H1 (cell line): ENCODE measurements around the gene PKN1. TPM values are rescaled to one million over a fixed set of nuclear protein-coding genes. Genes with fewer than 3 reads are reported as not detected.
A peak's percentile ranks its signal among the peaks of the same experiment; 100 is the strongest.

Experiments used
- CREB1 ChIP-seq: IDR thresholded peaks from 2 replicates; pipeline ENCODE4 v1.6.1; 2012; ENCODE audit warnings: inconsistent platforms
- GABPA ChIP-seq: IDR thresholded peaks from 2 replicates; pipeline ENCODE4 v1.6.1; 2011; ENCODE audit warnings: mild to moderate bottlenecking, low read length, moderate library complexity, borderline replicate concordance; ENCODE audit not compliant: insufficient read depth
- HDAC6 ChIP-seq: IDR thresholded peaks from one replicate; pipeline ENCODE4 v1.7.1; 2012; ENCODE audit warnings: low read depth, mild to moderate bottlenecking, inconsistent platforms, low read length, moderate library complexity
- KDM5A ChIP-seq: fragments of 200-600 bp; IDR thresholded peaks from 2 replicates; pipeline ENCODE4 v1.7.1; 2012; ENCODE audit warnings: mild to moderate bottlenecking, low read length, inconsistent platforms, mixed read lengths
- SIX5 ChIP-seq: IDR thresholded peaks from 2 replicates; pipeline ENCODE4 v1.6.1; 2011; ENCODE audit warnings: mild to moderate bottlenecking, low read depth, low read length
- SP2 ChIP-seq: IDR thresholded peaks from 2 replicates; pipeline ENCODE4 v1.6.1; 2012; ENCODE audit warnings: mild to moderate bottlenecking, low read length, inconsistent platforms
- SRF ChIP-seq: IDR thresholded peaks from 2 replicates; pipeline ENCODE4 v1.6.1; 2011; ENCODE audit warnings: mild to moderate bottlenecking, low read depth, low read length, moderate library complexity
- TAF1 ChIP-seq: IDR thresholded peaks from 2 replicates; pipeline ENCODE4 v1.6.1; 2011; ENCODE audit warnings: mild to moderate bottlenecking, low read depth, low read length
- TAF7 ChIP-seq: optimal IDR thresholded peaks from 2 replicates; pipeline ENCODE3; 2011; ENCODE audit warnings: low read depth, mild to moderate bottlenecking, inconsistent platforms, low read length, moderate library complexity, borderline replicate concordance
- TEAD4 ChIP-seq: IDR thresholded peaks from 2 replicates; pipeline ENCODE4 v1.6.1; 2012; ENCODE audit warnings: low read depth, low read length, inconsistent platforms, mixed read lengths
- polyA plus RNA-seq, 7 experiments: library from polyadenylated mRNA; depleted of rRNA in 3 of 7; stranded (reverse) in 5 of 7; unstranded in 2 of 7; fragments of >200 nt in 5 of 7; fragments of 200-250 nt in 2 of 7; gene quantifications; 1 replicate in 5 of 7; 2 replicates in 1 of 7; 4 replicates in 1 of 7; pipeline versions ENCODE4 v1.2.1 to v1.2.3, GENCODE V29; 2011 to 2013; ENCODE audit warnings: missing spikeins in 2 of 7, mixed read lengths in 2 of 7
- total RNA-seq: library from RNA; stranded (reverse); fragmentation: NEBNext Ultra II Directional; extraction: Animal tissue kit (Norgen Biotek cat#: 25700); gene quantifications from 2 replicates; pipeline ENCODE4 v1.2.1, GENCODE V29; 2021
- TF ChIP-seq, protein P1 (sequence below), 3 experiments: IDR thresholded peaks; 1 replicate in 2 of 3; 2 replicates in 1 of 3; pipeline versions ENCODE4 v1.5.1 to v1.6.1; 2011; ENCODE audit warnings: low read length in 3 of 3, mild to moderate bottlenecking in 3 of 3, inconsistent platforms in 2 of 3, low read depth in 1 of 3, moderate library complexity in 1 of 3; ENCODE audit not compliant: insufficient read depth in 1 of 3; ENCODE audit errors: control extremely low read depth in 1 of 3
- TF ChIP-seq, protein P2 (sequence below): IDR thresholded peaks from 2 replicates; pipeline ENCODE4 v1.6.1; 2011; ENCODE audit warnings: low read depth, mild to moderate bottlenecking, low read length; ENCODE audit not compliant: insufficient read depth

Gene PKN1
- total and polyA plus RNA-seq, 2 of the 8 experiments (the other 6 are each of a cell fraction or from before 2014, with no cell fraction given), result 65.2 to 162 TPM

DNA sequence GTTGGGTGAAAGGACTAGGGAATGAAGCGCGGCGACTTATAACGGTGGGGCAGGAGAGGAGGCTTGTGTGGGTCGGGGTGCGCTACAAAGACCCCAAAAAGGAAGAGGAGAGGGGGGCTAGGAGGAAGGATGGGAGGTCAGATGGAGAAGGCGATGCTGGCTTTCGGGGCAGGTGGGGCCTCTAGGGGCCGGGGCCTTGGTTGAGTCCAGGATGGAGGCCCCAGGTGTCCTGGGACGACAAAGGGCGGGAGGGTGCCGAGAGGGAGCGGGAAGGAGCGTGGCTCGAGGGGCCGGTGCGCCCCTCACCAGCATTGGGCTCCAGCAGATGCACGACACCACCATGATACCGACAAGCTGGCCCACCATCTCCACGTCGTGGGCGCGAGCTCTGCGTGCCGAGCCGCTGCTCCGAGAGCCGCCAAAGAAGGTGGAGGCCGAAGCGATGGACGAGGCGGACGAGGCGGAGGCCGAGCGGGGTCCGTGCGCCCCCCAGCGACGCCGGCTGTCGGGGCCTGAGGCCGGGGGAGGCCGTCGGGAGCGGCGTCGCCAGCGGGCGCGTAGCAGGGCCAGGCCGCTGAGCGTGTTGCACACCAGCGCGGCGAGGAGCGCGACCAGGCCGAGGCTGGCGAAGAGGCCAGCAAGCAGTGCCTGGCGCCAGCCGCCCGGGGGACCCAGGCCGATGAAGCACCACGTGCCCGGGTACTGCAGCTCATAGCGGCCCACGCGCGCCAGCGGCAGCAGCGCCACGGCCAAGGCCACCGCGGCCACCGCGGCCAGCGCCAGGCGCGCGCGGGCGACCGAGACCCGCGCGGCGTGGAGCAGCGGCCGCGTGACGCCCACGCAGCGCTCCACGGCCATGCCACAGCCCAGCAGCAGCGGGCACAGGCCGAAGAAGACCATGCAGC lies 40.2 kb downstream of the PKN1 start (continued):
- TF ChIP-seq, protein P1, sequence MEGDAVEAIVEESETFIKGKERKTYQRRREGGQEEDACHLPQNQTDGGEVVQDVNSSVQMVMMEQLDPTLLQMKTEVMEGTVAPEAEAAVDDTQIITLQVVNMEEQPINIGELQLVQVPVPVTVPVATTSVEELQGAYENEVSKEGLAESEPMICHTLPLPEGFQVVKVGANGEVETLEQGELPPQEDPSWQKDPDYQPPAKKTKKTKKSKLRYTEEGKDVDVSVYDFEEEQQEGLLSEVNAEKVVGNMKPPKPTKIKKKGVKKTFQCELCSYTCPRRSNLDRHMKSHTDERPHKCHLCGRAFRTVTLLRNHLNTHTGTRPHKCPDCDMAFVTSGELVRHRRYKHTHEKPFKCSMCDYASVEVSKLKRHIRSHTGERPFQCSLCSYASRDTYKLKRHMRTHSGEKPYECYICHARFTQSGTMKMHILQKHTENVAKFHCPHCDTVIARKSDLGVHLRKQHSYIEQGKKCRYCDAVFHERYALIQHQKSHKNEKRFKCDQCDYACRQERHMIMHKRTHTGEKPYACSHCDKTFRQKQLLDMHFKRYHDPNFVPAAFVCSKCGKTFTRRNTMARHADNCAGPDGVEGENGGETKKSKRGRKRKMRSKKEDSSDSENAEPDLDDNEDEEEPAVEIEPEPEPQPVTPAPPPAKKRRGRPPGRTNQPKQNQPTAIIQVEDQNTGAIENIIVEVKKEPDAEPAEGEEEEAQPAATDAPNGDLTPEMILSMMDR (IDR thresholded peaks at IDR 0.05; ENCODE audit: control extremely low read depth in 1 of 3, insufficient read depth in 1 of 3, low read depth in 1 of 3, low read length in 3 of 3), result no peak
- no peak for TF ChIP-seq SRF
- TF ChIP-seq TEAD4, result no peak
- no peak for TF ChIP-seq KDM5A
- no peak for TF ChIP-seq SIX5
- TF ChIP-seq SP2, result no peak
- 0 out of 2 replicates have a peak, but pooled peaks have one; percentile 21 for TF ChIP-seq GABPA
- TF ChIP-seq CREB1, result no peak
- TF ChIP-seq HDAC6, result no peak
- TF ChIP-seq TAF7, result no peak
- TF ChIP-seq TAF1, result no peak
- TF ChIP-seq, protein P2, sequence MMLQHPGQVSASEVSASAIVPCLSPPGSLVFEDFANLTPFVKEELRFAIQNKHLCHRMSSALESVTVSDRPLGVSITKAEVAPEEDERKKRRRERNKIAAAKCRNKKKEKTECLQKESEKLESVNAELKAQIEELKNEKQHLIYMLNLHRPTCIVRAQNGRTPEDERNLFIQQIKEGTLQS, result no peak
